Activated CD4-positive, alpha-beta T cell treated with anti-CD3 and anti-CD28 coated beads for 48 hours (primary cell): ENCODE results near the gene PFKFB2.

ENCODE experiments used
- DNase-seq: peaks from one replicate; pipeline ENCODE4 v3.0.0-alpha.2; 2020

Gene PFKFB2

DNA sequence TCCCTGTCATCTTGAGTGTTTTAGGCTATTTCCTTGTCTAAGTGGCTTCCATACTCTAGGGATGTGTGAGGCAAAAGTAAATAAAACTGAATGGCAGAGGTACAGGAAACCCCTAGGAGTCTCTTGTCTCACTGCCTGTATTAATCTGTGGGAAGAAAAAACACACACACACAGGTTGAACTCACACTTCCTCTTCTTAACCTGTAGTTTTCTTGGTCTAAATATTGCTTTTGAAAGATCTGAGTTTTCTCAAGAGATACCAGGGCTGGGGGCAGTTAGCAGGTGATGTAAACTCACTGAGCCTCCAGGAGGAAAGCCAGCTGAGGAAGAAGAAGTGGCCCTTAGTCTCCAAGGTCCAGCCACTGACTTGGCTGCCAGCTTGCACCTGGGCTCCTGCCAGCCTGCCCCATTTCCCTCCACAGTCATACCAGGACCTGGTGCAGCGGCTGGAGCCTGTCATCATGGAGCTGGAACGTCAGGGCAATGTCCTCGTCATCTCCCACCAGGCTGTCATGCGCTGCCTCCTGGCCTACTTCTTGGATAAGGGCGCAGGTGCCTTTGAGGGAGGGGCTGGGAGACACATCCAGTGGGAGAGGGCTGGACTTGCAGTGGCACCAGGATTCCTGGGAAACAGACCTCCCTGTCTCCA, 16.9 kb downstream of the PFKFB2 start:
- DNase-seq, result no peak

DNA sequence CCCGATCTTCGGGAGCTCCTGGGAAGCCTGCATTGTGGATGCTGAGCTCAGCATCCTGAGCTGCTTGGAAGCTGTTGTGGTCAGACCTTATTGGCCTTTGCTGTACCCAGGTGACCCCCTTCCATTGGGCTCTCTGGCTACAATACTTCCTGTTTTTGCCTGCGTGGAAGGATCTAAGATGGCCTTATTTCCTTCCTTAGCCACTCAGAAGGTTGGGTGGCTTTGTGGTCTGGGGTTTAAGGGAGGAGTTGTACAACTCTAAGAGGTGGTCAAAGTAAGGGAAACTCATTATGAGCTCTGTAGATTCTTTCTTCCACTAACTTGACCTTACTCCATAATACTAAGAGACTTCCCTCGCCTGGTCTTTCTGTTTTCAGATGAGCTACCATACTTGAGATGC, 17.7 kb downstream of the PFKFB2 start:
- DNase-seq, result no peak

GRCh38 chr1:207071426-207071825, 18.4 kb downstream of the PFKFB2 start:
- no peak for DNase-seq

GRCh38 chr1:207072233-207072632, 19.2 kb downstream of the PFKFB2 start:
- DNase-seq, result no peak

- DNase-seq, result no peak
These were observed 21.1 kb downstream of the PFKFB2 start for GRCh38 chr1:207073906-207074820.

- DNase-seq, result no peak
These were observed 23.3 kb downstream of the PFKFB2 start for GRCh38 chr1:207076181-207076955.

DNA sequence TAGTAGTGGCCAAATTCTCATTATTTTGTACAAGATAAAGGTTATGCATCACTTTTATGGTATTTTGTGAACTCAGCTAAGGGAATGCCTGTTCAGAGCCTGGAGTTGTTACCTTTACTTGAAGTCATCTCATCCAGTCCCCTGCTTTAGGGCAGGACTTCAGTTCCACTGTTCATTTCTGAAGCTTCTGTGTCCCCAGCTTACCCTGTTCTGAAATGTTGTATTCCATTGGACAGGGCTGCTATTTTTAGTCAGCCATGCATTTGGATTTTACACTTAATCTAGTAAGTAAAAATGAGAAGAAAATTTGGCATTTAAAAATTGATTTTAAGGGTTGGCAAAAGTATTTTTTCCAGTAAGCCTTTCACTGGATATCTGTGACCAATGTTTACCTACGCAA, 23.9 kb downstream of the PFKFB2 start:
- DNase-seq, result no peak

- peak; percentile 70 for DNase-seq
These were observed 24.6 kb downstream of the PFKFB2 start for GRCh38 chr1:207077470-207078377.

DNA sequence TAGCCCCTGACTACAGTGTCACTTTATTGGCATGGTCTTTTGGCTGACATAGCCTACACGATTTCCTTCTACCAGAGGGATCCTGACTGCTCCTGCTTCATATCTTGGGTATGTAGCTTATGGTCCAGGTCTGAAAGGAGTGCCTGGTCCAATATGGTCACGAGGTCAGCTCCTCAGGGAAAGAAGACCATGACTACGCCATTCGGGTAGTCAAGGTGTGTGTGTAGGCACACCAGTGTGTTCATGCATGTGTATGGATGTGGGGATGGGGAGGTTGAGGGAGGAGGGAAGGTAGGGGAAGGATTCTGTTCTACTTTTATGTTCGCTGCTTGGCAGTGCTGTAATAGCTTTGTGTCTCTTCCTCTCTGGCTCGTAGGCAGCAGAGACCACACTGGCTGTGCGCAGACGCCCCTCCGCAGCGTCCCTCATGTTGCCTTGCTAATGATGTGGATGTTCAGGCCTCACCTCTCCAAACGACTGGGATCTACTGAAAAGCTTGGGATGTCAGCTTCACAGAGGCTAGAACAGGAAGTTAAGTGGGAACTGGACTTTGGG, 25.6 kb downstream of the PFKFB2 start:
- DNase-seq, result no peak

GRCh38 chr1:207079706-207080241, 26.7 kb downstream of the PFKFB2 start:
- DNase-seq, result no peak

GRCh38 chr1:207081088-207081487, 28.0 kb downstream of the PFKFB2 start:
- DNase-seq, result no peak

DNA sequence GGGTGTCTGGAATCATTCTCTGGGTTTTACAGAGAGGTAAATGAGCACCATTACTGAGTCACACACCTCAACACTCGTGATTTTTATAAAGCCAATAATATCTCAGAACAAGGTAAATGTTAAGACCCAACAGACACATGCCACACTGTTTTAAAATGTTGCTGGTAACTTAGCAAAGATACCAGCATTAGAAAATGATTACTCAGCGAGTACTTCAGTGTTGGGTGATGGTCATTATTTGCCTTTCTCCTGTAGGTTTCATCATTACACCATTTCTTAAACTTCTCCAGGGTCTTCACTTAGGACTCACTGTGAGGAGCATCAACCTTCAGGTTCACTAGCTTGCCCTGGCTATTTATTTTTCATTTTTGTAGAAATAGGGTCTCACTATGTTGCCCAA, 28.7 kb downstream of the PFKFB2 start:
- DNase-seq, result no peak

- no peak for DNase-seq
These were observed 31.2 kb downstream of the PFKFB2 start for GRCh38 chr1:207084232-207084631.

DNA sequence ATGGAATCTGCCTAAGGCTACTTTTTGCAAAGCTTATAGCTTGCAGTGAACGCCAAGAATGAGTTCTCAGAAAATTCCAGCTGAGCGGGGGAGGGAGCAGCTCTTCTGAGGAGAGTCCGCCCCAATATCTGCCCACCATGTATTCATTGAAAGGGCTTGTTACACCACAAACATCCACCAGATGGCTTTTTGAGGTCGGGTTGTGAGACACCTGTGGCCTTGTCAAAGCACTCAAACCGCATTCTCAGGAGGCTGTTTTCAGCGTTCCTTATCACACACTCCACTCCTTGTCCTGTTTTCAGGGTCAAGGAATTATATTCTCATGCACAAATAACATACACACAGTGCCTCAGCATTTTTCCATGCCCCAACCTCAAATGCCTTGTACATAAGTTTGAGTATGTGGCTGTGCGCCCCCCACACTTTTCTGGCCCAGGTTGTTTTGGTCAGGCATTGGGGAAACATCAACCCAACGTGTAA, 31.7 kb downstream of the PFKFB2 start:
- peak; percentile 69 for DNase-seq

DNA sequence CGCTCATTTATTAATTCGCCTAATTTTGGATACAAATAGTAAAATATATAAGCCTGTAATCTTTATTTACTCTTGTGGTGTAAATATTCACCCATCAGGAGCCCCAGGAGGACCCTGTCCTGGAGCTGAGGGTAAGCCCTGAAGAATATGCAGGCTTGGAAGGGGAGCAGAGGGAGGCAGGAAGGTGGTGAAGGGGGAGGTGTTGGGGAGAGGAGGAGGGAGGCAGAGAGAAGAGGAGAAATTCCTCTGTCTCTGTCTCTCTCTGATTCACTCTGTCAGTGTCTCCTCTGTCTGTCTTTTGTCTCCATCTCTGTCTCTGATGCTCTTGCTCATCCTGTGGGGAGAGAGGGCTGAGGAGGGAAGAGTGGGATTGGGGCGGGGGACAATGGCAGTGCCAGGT, 32.8 kb downstream of the PFKFB2 start:
- DNase-seq, result no peak

GRCh38 chr1:207088161-207088560, 35.1 kb downstream of the PFKFB2 start:
- DNase-seq, result no peak

DNA sequence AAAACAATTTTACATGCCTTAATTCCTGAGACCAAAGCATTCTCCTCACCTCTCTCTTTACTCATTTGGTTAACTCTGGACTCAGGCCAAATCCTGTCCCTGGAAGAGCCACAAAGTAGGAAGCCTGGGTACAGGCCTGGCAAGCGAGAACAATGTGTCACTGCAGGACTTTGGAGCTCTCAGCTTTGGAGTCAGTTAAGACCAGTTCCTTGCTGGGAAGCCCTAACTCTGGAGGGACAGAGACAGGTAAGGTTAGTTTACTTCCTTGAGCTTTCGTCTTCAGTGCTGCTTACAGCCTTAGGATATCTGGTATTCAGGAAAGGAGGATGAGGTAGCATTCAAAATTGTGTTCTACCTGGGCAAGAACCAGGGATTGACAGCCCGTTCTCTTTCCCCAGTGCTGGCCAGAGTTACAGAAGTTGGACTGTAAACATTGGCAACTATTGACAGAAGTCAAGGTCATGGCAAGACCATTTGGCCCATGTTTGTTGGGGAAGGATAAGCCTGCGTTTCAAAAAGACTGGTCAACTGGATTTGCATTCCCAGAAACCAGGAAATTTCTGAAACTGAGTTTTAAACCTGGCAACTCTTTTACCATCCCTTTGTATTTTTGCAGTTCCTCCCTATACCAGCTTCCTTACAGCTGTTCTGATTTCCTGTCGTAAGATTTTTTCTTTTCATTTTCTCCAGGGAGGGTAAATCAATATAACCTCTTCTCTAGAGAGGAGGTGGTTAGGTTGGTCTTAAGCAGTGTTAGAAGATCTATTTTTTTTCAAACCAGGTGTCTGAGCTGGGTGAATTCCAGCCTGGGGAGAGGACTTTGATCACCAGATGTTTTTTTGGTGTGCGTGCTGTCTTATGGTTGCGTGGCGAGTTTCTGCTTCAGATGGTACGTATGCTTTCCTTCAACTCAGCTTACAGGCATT, 35.9 kb downstream of the PFKFB2 start, which contains the start of gene C4BPB:
Gene C4BPB (plus strand): TSS at position 160 of the 926 bp plus-strand sequence. CDS start 672 bp downstream, at position 832.
- no peak for DNase-seq

DNA sequence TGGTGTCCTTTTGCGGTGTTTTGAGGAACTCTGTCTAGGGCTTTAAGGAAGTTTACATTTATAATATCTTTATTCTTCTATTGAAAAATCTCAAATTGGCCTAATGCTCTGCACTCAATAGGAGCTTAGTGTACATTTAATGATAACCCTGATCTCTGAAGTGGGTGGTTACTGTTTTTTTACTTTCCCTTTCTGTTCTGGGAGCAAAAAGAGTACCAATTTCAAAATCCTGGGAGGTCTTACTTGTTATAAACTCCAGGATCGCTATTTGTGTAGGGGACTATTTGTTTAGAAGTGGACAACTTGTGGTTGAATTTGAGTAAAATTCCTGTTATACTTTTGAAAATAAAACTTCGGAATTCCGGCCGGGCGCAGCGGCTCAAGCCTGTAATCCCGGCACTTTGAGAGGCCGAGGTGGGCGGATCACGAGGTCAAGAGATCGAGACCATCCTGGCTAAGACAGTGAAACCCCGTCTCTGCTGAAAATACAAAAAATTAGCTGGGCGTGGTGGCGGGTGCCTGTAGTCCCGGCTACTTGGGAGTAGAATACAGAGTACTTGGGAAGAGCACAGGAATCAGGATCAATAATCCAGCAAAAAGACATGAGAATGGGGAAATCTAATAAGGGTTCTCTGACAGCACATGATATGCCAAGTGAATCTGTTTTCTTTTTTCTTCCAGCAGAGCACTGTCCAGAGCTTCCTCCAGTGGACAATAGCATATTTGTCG, 36.7 kb downstream of the PFKFB2 start:
- no peak for DNase-seq

GRCh38 chr1:207091200-207091908, 38.3 kb downstream of the PFKFB2 start:
- no peak for DNase-seq
